Hippocampal formation (tissue), 2 donors: ENCODE data around the gene WBP1L.
"Not testable (repeated sequence)": the region's sequence is repeated elsewhere in the genome, so short reads cannot be mapped to it uniquely, and the experiment has no call there.

Experiments used
- DNase-seq, 2 donors: peaks; one replicate each; lab custom pipeline; 2025; lab: John Stamatoyannopoulos, UW

The WBP1L gene

GRCh38 chr10:102838276-102838927 is 94.7 kb downstream of the WBP1L start:
- not testable (repeated sequence) for DNase-seq

- DNase-seq, result no peak
Measured at GRCh38 chr10:102841827-102842345, 98.1 kb downstream of the WBP1L start.

DNA sequence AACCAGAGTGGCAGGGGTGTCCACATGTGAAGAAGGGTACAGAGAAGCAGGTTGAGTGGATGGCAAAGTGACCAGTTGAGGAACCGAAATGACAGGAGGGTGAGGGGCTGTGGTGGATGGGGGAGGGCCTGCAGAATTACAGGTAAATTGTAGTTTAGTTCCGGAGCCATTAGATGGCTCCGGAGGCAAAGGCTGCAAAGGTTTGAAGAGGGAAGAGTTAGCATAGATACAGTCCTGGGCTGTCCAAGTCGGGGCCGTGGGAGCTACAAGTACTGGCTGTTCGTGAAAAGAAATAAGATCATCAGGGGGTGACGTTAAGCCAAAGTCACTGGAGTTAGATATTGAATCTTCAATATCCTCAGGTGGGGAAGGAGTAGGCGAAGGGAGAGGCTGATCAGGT is 99.4 kb downstream of the WBP1L start:
- DNase-seq, result not testable (repeated sequence)

DNA sequence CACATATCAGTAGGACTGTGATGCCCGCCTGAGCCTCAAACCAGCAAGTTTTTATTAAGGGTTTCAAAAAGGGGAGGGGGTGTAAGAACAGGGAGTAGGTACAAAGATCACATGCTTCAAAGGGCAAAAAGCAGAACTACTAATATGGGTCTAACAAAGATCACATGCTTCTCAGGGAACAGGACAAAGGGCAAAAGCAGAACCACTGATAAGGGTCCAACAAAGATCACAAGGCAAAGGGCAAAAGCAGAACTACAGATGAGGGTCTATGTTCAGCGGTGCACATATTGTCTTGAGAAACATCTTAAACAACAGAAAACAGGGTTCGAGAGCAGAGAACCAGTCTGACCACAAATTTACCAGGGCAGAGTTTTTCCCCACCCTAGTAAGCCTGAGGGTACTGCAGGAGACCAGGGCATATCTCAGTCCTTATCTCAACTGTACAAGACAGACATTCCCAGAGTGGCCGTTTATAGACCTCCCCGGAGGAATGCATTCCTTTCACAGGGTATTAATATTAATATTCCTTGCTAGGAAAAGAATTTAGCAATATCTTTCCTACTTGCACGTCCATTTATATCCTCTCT is 100.5 kb downstream of the WBP1L start:
- DNase-seq, result not testable (repeated sequence)

DNA sequence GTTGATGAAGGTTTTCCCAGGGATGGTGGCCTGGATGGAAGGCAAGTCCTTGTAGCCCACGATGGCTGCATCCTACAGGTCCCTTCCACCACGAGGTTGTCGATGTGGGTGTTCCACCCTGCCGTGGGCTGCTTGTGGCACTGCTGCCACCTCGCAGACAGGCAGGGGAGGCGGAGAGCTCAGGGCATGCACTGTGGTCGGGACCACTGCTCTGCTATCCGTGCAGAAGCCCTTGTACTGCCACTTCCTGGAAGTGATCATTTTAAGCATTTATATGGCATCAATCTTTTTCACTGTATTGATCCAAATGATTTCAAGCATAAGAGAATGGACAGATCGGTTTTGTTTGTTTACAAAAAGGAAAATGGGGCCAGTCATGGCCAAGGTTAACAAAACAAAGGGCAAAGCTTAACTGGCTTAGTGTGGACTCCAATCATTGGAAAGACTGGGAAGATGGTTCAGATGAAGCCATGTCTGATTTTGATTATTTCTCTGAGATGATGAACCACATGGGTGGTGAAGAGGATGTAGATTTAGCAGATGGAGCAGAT is 101.7 kb downstream of the WBP1L start:
- DNase-seq, result no peak

DNA sequence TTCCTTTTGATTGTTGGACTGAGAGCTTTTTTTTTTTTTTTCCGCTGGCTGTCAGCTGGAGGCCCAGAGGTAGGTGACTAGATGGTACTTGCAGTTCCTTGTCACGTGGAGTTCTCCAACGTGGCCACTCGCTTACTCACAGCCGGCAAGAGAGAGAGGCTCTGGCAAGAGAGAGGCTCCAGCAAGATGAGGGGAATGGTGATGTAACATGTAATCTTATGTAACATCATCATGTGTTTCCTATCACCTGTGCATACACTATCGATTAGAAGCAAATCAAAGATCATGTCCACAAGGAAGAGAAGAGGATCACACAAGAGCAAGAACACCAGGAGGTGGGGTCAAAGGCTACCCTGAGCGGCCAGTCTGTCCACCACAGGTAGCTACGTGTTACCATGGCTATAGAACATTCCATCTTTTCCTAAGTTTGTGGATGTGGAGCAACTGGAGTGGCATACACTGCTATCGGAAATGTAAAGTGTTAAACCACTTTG is 106.3 kb downstream of the WBP1L start:
- DNase-seq, result no peak

GRCh38 chr10:102853237-102853636 is 109.5 kb downstream of the WBP1L start:
- DNase-seq, result not testable (repeated sequence)

GRCh38 chr10:102855731-102856436 is 112.1 kb downstream of the WBP1L start:
- DNase-seq, result not testable (repeated sequence)

GRCh38 chr10:102856758-102857424 is 113.1 kb downstream of the WBP1L start:
- no peak for DNase-seq

GRCh38 chr10:102859911-102860310 is 116.2 kb downstream of the WBP1L start:
- DNase-seq, result no peak

- no peak for DNase-seq
Measured at GRCh38 chr10:102863660-102864059, 119.9 kb downstream of the WBP1L start.

- DNase-seq, result no peak
Measured at GRCh38 chr10:102865620-102866019, 121.9 kb downstream of the WBP1L start.
